Suppressor macrophage (primary cell): ENCODE measurements around the gene MTHFD1L.

Source experiments
- DNase-seq, 4 experiments: peaks; one replicate each; pipeline ENCODE4 v3.0.0-alpha.2; 2020 to 2022

The MTHFD1L gene

DNA sequence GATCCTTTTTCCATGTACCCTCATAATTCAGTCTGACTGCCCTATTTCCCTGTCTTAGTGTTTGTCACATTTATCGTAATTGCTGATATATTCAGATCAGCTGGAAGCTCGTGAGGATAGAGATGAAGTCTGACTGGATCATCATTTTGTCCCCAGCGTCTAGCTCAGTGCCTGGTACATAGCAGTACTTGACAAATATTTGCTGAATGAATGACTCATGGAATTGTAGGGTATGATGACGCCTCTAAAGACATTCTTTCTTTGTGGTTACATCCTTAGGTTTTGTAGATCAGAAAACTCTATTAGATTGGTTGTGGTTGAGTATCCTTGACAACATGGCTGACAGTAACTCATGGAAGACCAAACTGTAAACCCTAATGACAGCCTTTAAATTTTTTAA is 68.9 kb downstream of the MTHFD1L start:
- DNase-seq: no peak

- DNase-seq: no peak
These were observed 70.6 kb downstream of the MTHFD1L start for GRCh38 chr6:150936021-150936555.

DNA sequence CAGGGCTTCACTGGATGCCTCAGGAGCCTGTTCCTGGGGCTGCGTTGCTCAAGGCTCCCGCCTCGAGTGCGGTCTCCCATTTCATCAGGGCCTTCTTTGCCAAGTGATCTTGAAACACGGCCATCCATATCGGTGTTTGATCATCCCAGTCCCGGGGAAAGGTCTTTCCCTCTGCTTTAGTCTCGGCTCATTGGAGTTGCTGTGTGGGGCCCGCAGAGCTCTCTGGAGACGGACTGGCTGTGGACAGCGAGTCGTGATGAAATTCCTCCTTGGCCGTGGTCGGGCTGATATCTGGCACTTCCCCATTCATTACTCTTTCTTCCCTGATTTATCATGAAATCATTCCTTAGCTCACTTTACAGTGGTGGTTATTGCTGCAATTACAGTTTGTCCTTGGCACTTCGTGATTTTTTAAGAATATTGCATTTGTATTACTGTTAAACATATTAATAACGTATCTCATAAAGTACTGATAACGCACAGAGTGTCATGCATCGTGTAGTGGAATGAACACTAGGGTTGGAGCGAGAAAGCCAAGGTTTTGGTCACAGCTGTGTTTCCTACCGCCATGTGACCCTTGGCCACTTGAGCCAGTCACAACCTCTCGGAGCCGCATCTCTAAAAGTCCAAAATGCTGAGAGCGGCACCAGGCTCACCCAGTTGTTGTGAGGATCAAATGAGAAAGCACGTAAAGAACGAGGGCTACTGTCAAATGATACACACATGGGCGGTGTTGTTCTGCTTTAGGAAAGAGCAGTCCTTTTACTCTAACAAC is 71.8 kb downstream of the MTHFD1L start:
- peak; percentile 5 to 38 (median 13) for DNase-seq

GRCh38 chr6:150939399-150939798 is 73.9 kb downstream of the MTHFD1L start:
- no peak for DNase-seq

DNA sequence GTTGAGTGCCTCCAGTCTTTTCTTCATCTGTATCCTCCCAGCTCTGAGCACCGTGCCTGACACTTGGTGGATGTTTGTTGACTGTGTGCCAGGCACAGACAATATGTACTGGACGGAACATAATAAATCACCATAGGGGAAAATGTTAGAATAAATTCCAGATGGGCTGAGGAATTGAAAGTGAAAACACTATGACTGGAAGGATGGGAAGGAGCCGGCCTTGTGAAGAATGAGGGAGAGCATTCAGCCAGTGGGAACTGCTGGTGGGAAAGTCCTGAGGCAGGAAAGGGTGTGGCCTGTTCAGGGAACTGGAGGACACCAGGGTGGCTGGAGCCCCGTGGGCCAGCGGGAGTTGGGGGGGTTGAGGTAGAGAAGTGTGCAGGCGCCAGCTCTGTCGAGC is 75.4 kb downstream of the MTHFD1L start:
- no peak for DNase-seq

GRCh38 chr6:150949526-150949925 is 84.0 kb downstream of the MTHFD1L start:
- peak; percentile 5 to 24 (median 18) for DNase-seq

DNA sequence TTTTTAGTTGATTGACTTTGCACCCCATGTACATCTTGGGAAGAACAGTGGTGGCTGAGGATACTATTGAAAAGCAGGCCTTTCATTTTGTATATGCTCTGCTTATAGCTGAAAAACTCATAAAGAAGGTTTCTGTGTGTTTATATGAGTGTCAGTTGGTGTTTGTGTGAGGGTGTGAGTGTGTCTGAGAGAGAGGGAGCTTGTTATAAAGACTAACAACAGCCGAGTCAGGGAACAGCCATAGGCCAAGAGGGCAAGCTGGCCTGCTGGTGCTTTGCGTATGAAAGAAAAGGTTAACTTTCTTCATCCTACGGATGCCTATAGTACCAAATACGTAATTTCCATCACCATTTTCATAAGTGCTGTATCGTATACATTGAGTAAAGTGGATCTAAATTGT is 88.3 kb downstream of the MTHFD1L start:
- no peak for DNase-seq

DNA sequence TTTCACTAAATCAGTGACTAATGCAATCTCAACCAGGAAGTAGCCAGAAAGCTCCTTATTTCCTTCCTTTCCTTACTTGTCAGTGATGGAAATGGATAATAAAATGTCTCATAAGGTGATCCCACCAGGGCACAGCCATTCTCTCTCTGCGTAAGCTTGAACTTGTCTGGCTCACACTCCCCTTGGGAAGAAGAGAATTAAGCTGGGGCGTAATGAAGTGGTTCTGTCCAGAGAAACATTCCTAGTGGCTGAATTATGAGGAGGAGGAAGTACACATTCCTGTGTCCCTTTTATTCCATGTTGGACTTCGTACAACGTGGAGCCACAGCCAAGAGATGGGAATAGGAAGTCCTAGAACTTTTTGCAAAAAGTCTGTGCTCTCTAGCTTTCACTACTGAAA is 93.7 kb downstream of the MTHFD1L start:
- no peak for DNase-seq

DNA sequence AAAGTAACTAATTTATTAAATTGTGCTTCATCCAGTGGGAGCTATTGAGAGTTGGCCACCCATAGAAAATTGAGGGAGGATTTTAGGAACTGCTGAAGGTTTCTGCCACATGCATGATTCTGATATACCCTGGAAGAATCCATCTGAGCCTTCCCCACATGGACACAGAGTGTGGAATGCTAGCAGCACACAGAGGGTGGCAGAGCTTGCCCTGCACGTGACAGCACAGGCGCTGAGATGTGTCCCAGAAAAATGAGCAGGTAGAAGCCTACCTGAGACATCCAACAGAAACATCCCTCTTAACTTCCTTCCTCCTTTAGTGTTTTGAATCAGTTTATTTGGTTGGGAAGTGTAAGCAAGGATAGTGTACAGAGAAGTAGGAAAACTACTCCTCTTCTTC is 96.9 kb downstream of the MTHFD1L start:
- no peak for DNase-seq

GRCh38 chr6:150964765-150965164 is 99.3 kb downstream of the MTHFD1L start:
- DNase-seq: no peak

DNA sequence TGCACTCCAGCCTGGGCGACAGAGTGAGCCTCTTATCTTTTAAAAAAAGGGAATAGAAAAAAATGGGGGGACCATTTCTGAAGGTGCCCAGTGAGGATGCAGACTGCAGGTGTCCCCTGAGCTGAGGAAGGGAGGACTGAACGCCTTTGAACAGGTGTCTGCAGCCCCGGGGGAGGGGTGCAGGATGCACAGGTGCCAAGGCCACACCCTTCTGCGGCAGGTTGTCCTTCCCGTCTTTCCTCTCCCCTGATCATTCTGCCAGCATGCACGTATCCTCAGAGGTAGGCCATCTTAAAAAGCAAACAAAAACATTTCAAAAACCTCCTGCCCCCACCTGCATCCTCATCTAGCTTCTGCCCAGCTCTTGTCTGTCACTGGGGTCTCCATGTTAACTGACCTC is 101.3 kb downstream of the MTHFD1L start:
- DNase-seq: no peak

GRCh38 chr6:150967381-150967780 is 101.9 kb downstream of the MTHFD1L start:
- no peak for DNase-seq

DNA sequence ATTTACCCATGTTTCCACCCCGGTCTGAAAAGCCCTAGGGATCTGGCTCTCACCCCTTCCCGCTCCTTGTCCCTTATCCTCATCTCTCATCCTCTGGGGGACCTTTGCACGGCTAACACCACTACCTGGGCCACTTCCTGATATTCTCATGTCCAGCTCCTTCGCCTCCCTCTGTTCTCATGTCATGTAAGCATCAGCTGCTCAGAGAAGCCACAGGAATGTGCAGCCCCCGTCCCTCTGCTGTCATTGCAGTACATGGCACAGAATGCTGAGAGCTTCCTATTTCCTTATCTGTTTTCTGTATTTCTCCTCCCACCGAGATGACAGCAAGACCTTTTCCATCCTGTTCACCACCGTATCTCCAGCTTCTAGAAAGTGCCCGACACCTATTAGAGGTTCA is 102.4 kb downstream of the MTHFD1L start:
- DNase-seq: no peak

DNA sequence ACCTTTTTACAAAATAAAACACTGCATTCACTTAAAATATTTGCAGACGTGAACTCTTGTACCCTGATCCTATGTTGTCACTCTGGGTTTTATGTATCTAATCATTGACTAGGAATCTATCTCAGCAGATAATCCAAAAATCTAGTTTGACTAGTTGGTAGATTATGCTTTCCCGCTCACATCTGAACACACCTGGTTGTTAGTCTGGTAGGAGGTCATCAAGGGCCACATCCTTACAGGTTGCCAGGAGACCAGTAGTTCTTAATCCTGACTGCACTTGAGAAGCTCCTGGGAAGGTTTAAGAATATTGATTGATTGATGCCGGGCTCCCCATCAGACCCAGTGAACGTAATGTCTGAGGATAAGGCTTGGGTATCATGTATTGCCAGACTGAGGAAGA is 104.4 kb downstream of the MTHFD1L start:
- no peak for DNase-seq

- DNase-seq: no peak
These were observed 105.7 kb downstream of the MTHFD1L start for GRCh38 chr6:150971219-150971618.

DNA sequence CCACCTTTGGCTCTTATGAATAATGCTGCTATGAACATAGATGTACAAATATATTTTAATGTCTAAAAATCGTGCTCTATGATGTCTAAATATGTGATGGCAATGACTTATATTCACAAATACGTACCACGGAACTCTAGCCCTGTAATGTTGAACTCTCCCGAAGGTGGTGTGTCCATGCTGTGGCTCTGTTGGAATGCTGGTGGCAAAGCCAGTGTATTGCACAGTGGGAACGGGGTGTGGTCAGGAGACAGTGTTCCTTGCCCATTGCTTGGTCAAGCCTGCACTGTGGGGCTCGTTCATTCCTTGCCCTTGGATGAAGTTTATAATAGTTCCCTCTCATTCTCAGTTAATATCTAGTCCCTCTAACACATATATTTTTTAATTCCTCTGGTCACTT is 109.6 kb downstream of the MTHFD1L start:
- DNase-seq: no peak

- no peak for DNase-seq
These were observed 111.8 kb downstream of the MTHFD1L start for GRCh38 chr6:150977281-150977680.

- no peak for DNase-seq
These were observed 113.1 kb downstream of the MTHFD1L start for GRCh38 chr6:150978624-150979023.

- DNase-seq: no peak
These were observed 114.4 kb downstream of the MTHFD1L start for GRCh38 chr6:150979826-150980350.

DNA sequence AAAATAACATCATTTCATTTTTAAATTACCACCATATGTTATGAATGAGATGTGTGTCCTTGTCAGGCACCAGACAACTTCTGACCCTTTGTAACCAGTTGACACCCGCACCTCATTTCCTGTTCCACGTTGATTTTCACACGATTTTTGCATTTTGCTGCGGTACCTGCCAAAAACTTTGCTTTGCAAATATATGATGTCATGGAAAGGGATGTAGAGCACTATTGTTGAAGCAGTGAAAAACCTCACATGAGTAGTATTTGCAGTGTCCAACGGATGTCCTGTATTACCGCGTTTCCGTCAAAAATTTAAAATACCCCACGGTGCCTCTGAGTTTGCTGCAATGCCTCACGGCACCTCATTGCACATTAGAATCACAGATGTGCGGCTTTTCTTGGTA is 115.6 kb downstream of the MTHFD1L start:
- DNase-seq: no peak

DNA sequence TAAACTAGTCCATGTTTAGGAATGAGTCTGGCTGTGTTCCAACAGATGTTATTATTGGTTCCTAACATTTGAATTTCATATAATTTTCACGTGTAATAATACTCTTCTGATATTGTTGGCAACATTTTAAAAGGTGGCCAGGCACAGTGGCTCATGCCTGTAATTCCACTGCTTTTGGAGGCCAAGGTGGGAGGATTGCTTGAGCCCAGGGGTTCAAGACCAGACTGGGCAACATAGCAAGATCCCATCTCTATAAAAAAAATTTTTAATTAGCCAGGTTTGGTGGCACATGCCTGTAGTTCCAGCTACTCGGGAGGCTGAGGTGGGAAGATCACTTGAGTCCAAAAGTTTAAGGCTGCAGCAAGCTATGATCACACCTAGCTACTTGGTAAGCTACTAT is 116.2 kb downstream of the MTHFD1L start:
- no peak for DNase-seq

DNA sequence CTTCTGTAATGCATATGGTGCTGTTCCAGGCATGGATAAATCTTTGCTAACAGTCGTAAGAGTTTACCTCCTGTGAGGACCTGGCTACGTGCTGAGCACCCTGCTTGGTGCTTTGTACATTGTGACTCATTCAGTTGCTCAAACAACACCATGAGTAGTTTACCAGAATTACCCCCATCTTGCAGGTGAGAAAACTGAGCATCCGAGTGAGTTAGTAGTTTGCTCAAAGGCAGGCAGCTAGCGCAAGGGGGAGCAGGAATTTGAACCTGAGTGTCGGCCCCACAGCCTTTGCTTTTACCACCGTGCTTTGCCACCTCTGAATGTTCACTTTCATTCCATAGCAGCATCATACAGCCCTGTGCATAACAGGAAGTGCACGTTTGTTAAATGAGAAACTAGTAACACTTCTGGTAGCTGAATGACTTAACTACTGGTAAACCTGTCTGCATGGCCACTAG is 121.9 kb downstream of the MTHFD1L start:
- DNase-seq: no peak

- DNase-seq: no peak
These were observed 122.5 kb downstream of the MTHFD1L start for GRCh38 chr6:150987855-150988464.

GRCh38 chr6:150991487-150991886 is 126.0 kb downstream of the MTHFD1L start:
- DNase-seq: peak in 1 of 4 experiments; percentile 11
